Adrenal gland (tissue), 12 donors: ENCODE data around the gene NAT9. TPM values are rescaled to one million over a fixed set of nuclear protein-coding genes. Genes with fewer than 3 reads are reported as not detected.

Experiments
- DNase-seq, 7 donors: peaks; one replicate each; pipeline ENCODE4 v3.0.0-alpha.2; 2019 to 2020
- H3K27ac ChIP-seq, 5 donors: fragments of 200-600 bp; sonication (generic) in 4 of 5; 1 replicate in 3 of 5; 2 replicates in 2 of 5; pipeline versions ENCODE4 v1.5.1 to v1.8.0; 2016 to 2020; ENCODE audit warnings: mild to moderate bottlenecking in 1 of 5
- H3K27me3 ChIP-seq: fragments of 200-600 bp; 2 replicates; pipeline ENCODE4 v1.8.0; 2021
- H3K36me3 ChIP-seq, 2 donors: fragments of 200-600 bp; replicated peaks in 1 of 2; 1 replicate in 1 of 2; 2 replicates in 1 of 2; pipeline versions ENCODE4 v1.5.1 to v1.8.0; 2018 to 2022
- H3K4me1 ChIP-seq, 2 donors: fragments of 200-600 bp; replicated peaks in 1 of 2; 1 replicate in 1 of 2; 2 replicates in 1 of 2; pipeline versions ENCODE4 v1.5.1 to v1.8.0; 2018 to 2021
- H3K4me3 ChIP-seq, 4 donors: fragments of 200-600 bp; sonication (generic) in 3 of 4; one replicate each; pipeline ENCODE4 v1.5.1; 2016 to 2018
- H3K9me3 ChIP-seq, 3 donors: fragments of 200-600 bp; sonication (generic) in 1 of 3; replicated peaks in 1 of 3; 1 replicate in 2 of 3; 2 replicates in 1 of 3; pipeline versions ENCODE4 v1.5.1 to v1.8.0; 2016 to 2021
- POLR2A ChIP-seq, 2 donors: fragments of 450-650 bp; IDR thresholded peaks; one replicate each; pipeline ENCODE4 v1.6.1; 2017; ENCODE audit warnings: antibody characterized with exemption in 2 of 2, mild to moderate bottlenecking in 2 of 2, moderate library complexity in 1 of 2
- WGBS, 4 donors: extraction: QIAGEN DNeasy Blood & Tissue Kit in 2 of 4; methylation state at CpG; one replicate each; pipeline versions ENCODE4 v1.1.5 to v1.1.7; 2013 to 2017; 5-methylcytosine and 5-hydroxymethylcytosine counted together
- intact Hi-C, 2 donors: fragments of 100-400 bp; cut with DNase I; formaldehyde crosslinking; loops; one replicate each; pipeline versions ENCODE4 v1.14.1 to v1.15.0; 2022 to 2023
- polyA plus RNA-seq, 3 donors: library from polyadenylated mRNA; stranded (reverse); fragments of 200-250 nt in 2 of 3; fragments of 350-450 nt in 1 of 3; fragmentation: Illumina TruSeq in 1 of 3; extraction: RNeasy Lipid Tissue Mini Kit (QIAGEN cat#74804) in 1 of 3; gene quantifications; one replicate each; pipeline ENCODE4 v1.2.3, GENCODE V29; 2013 to 2014
- total RNA-seq, 9 donors: library from RNA; depleted of rRNA in 4 of 9; stranded (reverse); fragments of >200 nt in 4 of 9; fragments of 120-200 nt in 1 of 9; fragmentation: NEBNext Ultra II Directional in 1 of 9; extraction: Animal tissue kit (Norgen Biotek cat#: 25700) in 1 of 9; gene quantifications; one replicate each; pipeline versions ENCODE4 v1.1.0 to v1.2.4, GENCODE V29; 2013 to 2023
- TF ChIP-seq, protein P1 (sequence below), 6 experiments: fragments of 450-650 bp in 4 of 6; fragments of 200-600 bp in 2 of 6; sonication (generic) in 1 of 6; IDR thresholded peaks; 1 replicate in 5 of 6; 2 replicates in 1 of 6; pipeline versions ENCODE4 v1.5.1 to v1.8.0; 2016 to 2021; ENCODE audit warnings: antibody characterized with exemption in 6 of 6, mild to moderate bottlenecking in 2 of 6, moderate library complexity in 1 of 6
- donor health status: healthy with polysubstance abuse.
- donor health status: Bipolar disorder and iron deficiency.
- donor health status: DM: yes; HTN: yes; CAD: no.
- donor health status: DM: no; HTN: no; CAD: no.
- donor health status: DM: no; HTN: no; CAD: no.
- donor health status: DM: yes; HTN: yes; CAD: no.

Gene NAT9
- total and polyA plus RNA-seq, 12 donors: 23.1 to 149 (median 87.0) TPM

GRCh38 chr17:74773871-74774286, 2.3 kb downstream of the NAT9 start:
- Histone ChIP-seq H3K36me3 (peaks cover 0 to 36% of the 10 kb centered on the region in 2 donors), H3K27me3 (no peaks in the 10 kb centered on the region), H3K4me1 (peaks cover 47 to 53% of the 10 kb centered on the region in 2 donors), H3K4me3 (no peak overlapping the region), H3K27ac (peak overlapping the region in 4 of 5 donors; percentile 20 to 89 (median 80)), H3K9me3 (no peaks in the 10 kb centered on the region)
- TF ChIP-seq POLR2A (IDR thresholded peaks at IDR 0.05): no peak
- TF ChIP-seq, protein P1, sequence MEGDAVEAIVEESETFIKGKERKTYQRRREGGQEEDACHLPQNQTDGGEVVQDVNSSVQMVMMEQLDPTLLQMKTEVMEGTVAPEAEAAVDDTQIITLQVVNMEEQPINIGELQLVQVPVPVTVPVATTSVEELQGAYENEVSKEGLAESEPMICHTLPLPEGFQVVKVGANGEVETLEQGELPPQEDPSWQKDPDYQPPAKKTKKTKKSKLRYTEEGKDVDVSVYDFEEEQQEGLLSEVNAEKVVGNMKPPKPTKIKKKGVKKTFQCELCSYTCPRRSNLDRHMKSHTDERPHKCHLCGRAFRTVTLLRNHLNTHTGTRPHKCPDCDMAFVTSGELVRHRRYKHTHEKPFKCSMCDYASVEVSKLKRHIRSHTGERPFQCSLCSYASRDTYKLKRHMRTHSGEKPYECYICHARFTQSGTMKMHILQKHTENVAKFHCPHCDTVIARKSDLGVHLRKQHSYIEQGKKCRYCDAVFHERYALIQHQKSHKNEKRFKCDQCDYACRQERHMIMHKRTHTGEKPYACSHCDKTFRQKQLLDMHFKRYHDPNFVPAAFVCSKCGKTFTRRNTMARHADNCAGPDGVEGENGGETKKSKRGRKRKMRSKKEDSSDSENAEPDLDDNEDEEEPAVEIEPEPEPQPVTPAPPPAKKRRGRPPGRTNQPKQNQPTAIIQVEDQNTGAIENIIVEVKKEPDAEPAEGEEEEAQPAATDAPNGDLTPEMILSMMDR (IDR thresholded peaks at IDR 0.05): no peak
- WGBS, 4 donors: 30 to 48% (median 35%) methylated on average over 6 of the region's 6 CpGs
- intact Hi-C loops: no loop called here
- peak in 5 of 7 donors; percentile 65 to 82 (median 71) for DNase-seq

- H3K4me1 ChIP-seq: peaks cover 52 to 57% of the 10 kb centered on the region in 2 donors
- peak overlapping the region in 4 of 5 donors; percentile 20 to 89 (median 80) for H3K27ac ChIP-seq
- peaks cover 0 to 41% of the 10 kb centered on the region in 2 donors for H3K36me3 ChIP-seq
- peak in 5 of 7 donors; percentile 38 to 74 (median 61) for DNase-seq
- WGBS, 4 donors: 20 to 53% (median 44%) methylated on average over 1 to 6 of the region's 6 CpGs
- TF ChIP-seq, protein P1 (IDR thresholded peaks at IDR 0.05): no peak
- TF ChIP-seq POLR2A (IDR thresholded peaks at IDR 0.05): no peak
- no peak overlapping the region for H3K4me3 ChIP-seq
- no peaks in the 10 kb centered on the region for H3K27me3 ChIP-seq
- H3K9me3 ChIP-seq: no peaks in the 10 kb centered on the region
- intact Hi-C loops: no loop called here
These were observed 2.7 kb downstream of the NAT9 start for GRCh38 chr17:74773414-74773813.

DNA sequence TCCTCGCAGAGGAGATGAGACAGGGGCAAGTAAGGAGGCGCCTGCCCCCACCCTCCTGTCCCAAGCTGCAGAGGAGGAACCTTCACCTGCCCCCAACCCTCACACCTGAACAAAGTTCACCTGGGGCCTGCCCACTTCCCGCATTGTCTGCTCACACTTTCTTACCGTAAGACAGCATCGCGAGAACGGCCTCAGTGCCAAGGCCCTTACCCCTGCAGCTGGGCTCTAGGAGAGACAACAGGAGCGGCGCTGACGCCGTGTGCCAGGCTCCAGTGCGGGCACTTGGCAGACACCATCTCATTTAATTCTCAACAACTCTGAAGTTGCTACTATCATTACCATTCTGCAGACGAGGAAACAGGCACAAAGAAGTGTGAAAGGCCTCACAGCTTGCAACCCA, 4.1 kb downstream of the NAT9 start:
- H3K27me3 ChIP-seq: no peaks in the 10 kb centered on the region
- peak overlapping the region in 1 of 5 donors; percentile 78 for H3K27ac ChIP-seq
- peaks cover 0 to 42% of the 10 kb centered on the region in 2 donors for H3K36me3 ChIP-seq
- 84 to 91% (median 88%) methylated on average over 10 to 13 of the region's 13 CpGs for WGBS, 4 donors
- H3K9me3 ChIP-seq: no peaks in the 10 kb centered on the region
- no peak overlapping the region for H3K4me3 ChIP-seq
- intact Hi-C loops: no loop called here
- no peak for DNase-seq
- H3K4me1 ChIP-seq: peaks cover 62 to 67% of the 10 kb centered on the region in 2 donors
- no peak for TF ChIP-seq POLR2A (IDR thresholded peaks at IDR 0.05)
- TF ChIP-seq, protein P1 (IDR thresholded peaks at IDR 0.05): no peak

DNA sequence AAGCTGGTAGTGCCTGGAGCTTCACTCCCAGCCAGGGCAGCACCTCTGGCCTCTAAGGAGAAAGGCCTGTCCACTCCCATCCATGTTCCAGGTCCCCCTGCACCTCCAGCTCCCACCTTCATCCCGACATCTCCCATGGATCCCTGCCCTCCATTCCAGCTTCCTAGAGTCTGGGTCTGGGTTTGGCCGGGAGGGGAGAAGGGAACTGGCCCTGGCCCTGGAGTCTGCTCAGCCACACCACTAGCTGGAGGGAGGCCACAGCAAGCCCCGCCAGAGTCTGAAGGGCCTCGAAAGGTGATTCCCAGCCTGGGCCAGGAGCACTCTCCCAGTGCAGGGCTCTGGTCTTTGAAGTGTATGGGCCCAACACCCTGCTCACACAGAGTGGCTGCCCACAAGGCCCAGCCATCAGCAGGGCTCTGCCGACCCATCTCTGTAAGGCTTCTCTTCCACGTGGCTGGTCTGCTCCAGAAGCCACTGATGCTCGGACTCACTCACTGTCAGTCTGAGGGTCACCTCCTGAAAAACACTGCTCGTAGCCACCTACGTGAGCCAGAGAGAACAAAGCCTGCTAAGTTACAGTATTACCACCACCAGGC, 4.7 kb downstream of the NAT9 start:
- peaks cover 0 to 42% of the 10 kb centered on the region in 2 donors for H3K36me3 ChIP-seq
- TF ChIP-seq, protein P1 (IDR thresholded peaks at IDR 0.05): no peak
- no peak for TF ChIP-seq POLR2A (IDR thresholded peaks at IDR 0.05)
- intact Hi-C loops: loop anchor here in 1 of 2 donors (2.0 kb wide), 1 partner anchor 27 kb away; no protein-coding TSS in a partner anchor
- H3K4me3 ChIP-seq: no peak overlapping the region
- H3K9me3 ChIP-seq: no peaks in the 10 kb centered on the region
- H3K27me3 ChIP-seq: no peaks in the 10 kb centered on the region
- 77 to 83% (median 80%) methylated on average over 4 to 9 of the region's 9 CpGs for WGBS, 4 donors
- no peak for DNase-seq
- H3K27ac ChIP-seq: peak overlapping the region in 1 of 5 donors; percentile 93
- H3K4me1 ChIP-seq: peaks cover 61 to 66% of the 10 kb centered on the region in 2 donors
